Astrocyte of the cerebellum (primary cell): ENCODE results near the gene MECR.
A peak's percentile ranks its signal among the peaks of the same experiment; 100 is the strongest.

Experiments used
- DNase-seq: peaks from one replicate; pipeline ENCODE4 v3.0.0-alpha.2; 2011; ENCODE audit warnings: low read depth
- H3K4me3 ChIP-seq: 2 replicates; pipeline ENCODE4 v1.5.1; 2011; ENCODE audit warnings: mild to moderate bottlenecking, low read depth, low read length, moderate library complexity
- in situ Hi-C: cut with HindIII; loops from 2 replicates; pipeline ENCODE4 v1.10.0; 2017; ENCODE audit warnings: low sequenced_read_pairs
- TF ChIP-seq, protein P1 (sequence below): IDR thresholded peaks from 2 replicates; pipeline ENCODE4 v1.5.1; 2012; ENCODE audit warnings: low read length, low read depth, moderate library complexity, mild to moderate bottlenecking; ENCODE audit errors: missing control alignments

MECR gene

GRCh38 chr1:29230553-29231378 lies at the start of gene MECR:
MECR (minus strand) TSS chr1:29230934; CDS start chr1:29230906, 28 bp downstream.
- peak within 1 kb of the TSS; percentile 69 for H3K4me3 ChIP-seq
- in situ Hi-C loops, result loop anchor here (25.0 kb wide), 3 partner anchors 157 to 882 kb away; no protein-coding TSS in a partner anchor
- DNase-seq, result peak; percentile 72
- TF ChIP-seq, protein P1, sequence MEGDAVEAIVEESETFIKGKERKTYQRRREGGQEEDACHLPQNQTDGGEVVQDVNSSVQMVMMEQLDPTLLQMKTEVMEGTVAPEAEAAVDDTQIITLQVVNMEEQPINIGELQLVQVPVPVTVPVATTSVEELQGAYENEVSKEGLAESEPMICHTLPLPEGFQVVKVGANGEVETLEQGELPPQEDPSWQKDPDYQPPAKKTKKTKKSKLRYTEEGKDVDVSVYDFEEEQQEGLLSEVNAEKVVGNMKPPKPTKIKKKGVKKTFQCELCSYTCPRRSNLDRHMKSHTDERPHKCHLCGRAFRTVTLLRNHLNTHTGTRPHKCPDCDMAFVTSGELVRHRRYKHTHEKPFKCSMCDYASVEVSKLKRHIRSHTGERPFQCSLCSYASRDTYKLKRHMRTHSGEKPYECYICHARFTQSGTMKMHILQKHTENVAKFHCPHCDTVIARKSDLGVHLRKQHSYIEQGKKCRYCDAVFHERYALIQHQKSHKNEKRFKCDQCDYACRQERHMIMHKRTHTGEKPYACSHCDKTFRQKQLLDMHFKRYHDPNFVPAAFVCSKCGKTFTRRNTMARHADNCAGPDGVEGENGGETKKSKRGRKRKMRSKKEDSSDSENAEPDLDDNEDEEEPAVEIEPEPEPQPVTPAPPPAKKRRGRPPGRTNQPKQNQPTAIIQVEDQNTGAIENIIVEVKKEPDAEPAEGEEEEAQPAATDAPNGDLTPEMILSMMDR, result peak; percentile 28

- in situ Hi-C loops, result no loop called here
- TF ChIP-seq, protein P1, result no peak
- DNase-seq, result no peak
- no peak overlapping the region for H3K4me3 ChIP-seq
These were observed 49.2 kb upstream of the MECR start for GRCh38 chr1:29279951-29280391.

GRCh38 chr1:29279406-29279805 lies 48.7 kb upstream of the MECR start:
- in situ Hi-C loops, result no loop called here
- no peak overlapping the region for H3K4me3 ChIP-seq
- no peak for DNase-seq
- TF ChIP-seq, protein P1, result no peak

- TF ChIP-seq, protein P1, result no peak
- in situ Hi-C loops, result no loop called here
- H3K4me3 ChIP-seq, result no peak overlapping the region
- DNase-seq, result no peak
These were observed 47.4 kb upstream of the MECR start for GRCh38 chr1:29278124-29278523.

- DNase-seq, result no peak
- H3K4me3 ChIP-seq, result no peak overlapping the region
- in situ Hi-C loops, result no loop called here
- TF ChIP-seq, protein P1, result no peak
These were observed 44.7 kb upstream of the MECR start for GRCh38 chr1:29275435-29275834.

- no peak for DNase-seq
- in situ Hi-C loops, result no loop called here
- TF ChIP-seq, protein P1, result no peak
- H3K4me3 ChIP-seq, result no peak overlapping the region
These were observed 41.6 kb upstream of the MECR start for GRCh38 chr1:29272147-29272907.
